DOHH2 (cell line): ENCODE results near the gene DLX5.

Experiments
- H3F3A ChIP-seq: fragments of 200-600 bp; sonication (generic), shearing (Covaris generic); 2 replicates; pipeline ENCODE4 v1.6.0; 2016; ENCODE audit warnings: antibody characterized with exemption, mild to moderate bottlenecking; ENCODE audit not compliant: control insufficient read depth, insufficient read depth
- H3K27ac ChIP-seq: fragments of 200-600 bp; sonication (generic); 2 replicates; pipeline ENCODE4 v1.5.1; 2014; ENCODE audit warnings: low read depth, mild to moderate bottlenecking, low read length, moderate library complexity
- H3K27me3 ChIP-seq: fragments of 200-600 bp; sonication (generic); 2 replicates; pipeline ENCODE4 v1.6.1; 2014; ENCODE audit warnings: mild to moderate bottlenecking, low read length, mixed read lengths; ENCODE audit not compliant: control insufficient read depth
- H3K36me3 ChIP-seq: fragments of 200-600 bp; sonication (generic); 2 replicates; pipeline ENCODE4 v1.6.1; 2014; ENCODE audit warnings: mild to moderate bottlenecking, low read length, moderate library complexity, mixed read lengths; ENCODE audit not compliant: control insufficient read depth
- H3K4me1 ChIP-seq: fragments of 200-600 bp; sonication (generic); 2 replicates; pipeline ENCODE4 v1.6.1; 2014; ENCODE audit warnings: mild to moderate bottlenecking, low read length, mixed read lengths; ENCODE audit not compliant: control insufficient read depth
- H3K4me2 ChIP-seq: fragments of 200-600 bp; sonication (generic); 2 replicates; pipeline ENCODE4 v1.6.0; 2014; ENCODE audit warnings: mild to moderate bottlenecking, low read length, moderate library complexity
- H3K4me3 ChIP-seq: fragments of 200-600 bp; sonication (generic); 2 replicates; pipeline ENCODE4 v1.5.1; 2014; ENCODE audit warnings: mild to moderate bottlenecking, low read length, mixed read lengths
- H3K79me2 ChIP-seq: fragments of 200-600 bp; sonication (generic); 2 replicates; pipeline ENCODE4 v1.6.1; 2014; ENCODE audit warnings: mild to moderate bottlenecking, low read length, mixed read lengths; ENCODE audit not compliant: control insufficient read depth
- H3K9me2 ChIP-seq: fragments of 200-600 bp; sonication (generic); replicated peaks from 2 replicates; pipeline ENCODE4 v1.6.1; 2014; ENCODE audit warnings: mild to moderate bottlenecking, low read length, mixed read lengths; ENCODE audit not compliant: control insufficient read depth
- H3K9me3 ChIP-seq: fragments of 200-600 bp; sonication (generic); 2 replicates; pipeline ENCODE4 v1.6.1; 2014; ENCODE audit warnings: antibody characterized with exemption, low read length, mixed read lengths; ENCODE audit not compliant: control insufficient read depth, insufficient read depth
- H4K20me1 ChIP-seq: fragments of 200-600 bp; sonication (generic); 2 replicates; pipeline ENCODE4 v1.6.0; 2014; ENCODE audit warnings: low read depth, mild to moderate bottlenecking, antibody characterized with exemption, low read length, moderate library complexity; ENCODE audit not compliant: control insufficient read depth, insufficient read depth
- EZH2phosphoT487 ChIP-seq: fragments of 200-600 bp; sonication (generic); IDR thresholded peaks from 2 replicates; pipeline ENCODE4 v1.6.1; 2017; ENCODE audit warnings: borderline replicate concordance, mild to moderate bottlenecking, antibody characterized with exemption, low read length, moderate library complexity, mixed read lengths
- TF ChIP-seq, protein P1 (sequence below): fragments of 200-600 bp; sonication (generic); IDR thresholded peaks from one replicate; pipeline ENCODE4 v1.5.1; 2014; ENCODE audit warnings: antibody characterized with exemption, mild to moderate bottlenecking, low read depth, low read length; ENCODE audit not compliant: poor library complexity, severe bottlenecking

Gene DLX5

DNA sequence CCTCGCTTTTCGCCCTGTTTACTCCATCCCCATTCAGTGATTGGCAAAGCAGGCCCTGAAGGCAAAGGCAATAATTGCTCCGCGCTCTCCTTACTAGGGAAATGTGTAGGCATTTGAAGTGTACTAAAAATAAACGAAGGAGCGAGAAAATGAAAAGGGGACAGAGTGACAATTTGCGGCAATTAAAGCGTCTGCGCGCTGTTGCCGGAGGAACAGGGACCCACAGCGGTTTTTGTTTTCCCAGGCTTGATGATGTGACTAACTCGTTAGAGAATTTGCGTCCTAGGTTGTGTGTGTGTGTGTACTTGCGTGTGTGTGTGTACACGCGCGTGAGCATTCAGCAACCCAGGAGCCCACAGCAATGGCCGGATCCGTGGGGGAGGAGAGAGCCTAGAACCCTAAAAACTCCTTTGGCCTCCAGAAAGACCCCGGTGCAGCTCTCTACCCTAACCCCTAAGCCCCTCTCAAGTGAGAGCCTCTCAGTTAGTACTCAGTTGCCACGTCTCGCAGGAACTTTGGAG, 27.1 kb downstream of the DLX5 start:
- Histone ChIP-seq H3K27ac (no peak overlapping the region), H3K4me2 (no peak overlapping the region), H4K20me1 (no peaks in the 10 kb centered on the region), H3K4me3 (no peak overlapping the region), H3K36me3 (no peaks in the 10 kb centered on the region), H3K9me2 (no peaks in the 10 kb centered on the region), H3K4me1 (no peaks in the 10 kb centered on the region), H3F3A (no peaks in the 10 kb centered on the region), H3K9me3 (no peaks in the 10 kb centered on the region), H3K79me2 (no peaks in the 10 kb centered on the region), H3K27me3 (peaks cover 8% of the 10 kb centered on the region)
- TF ChIP-seq EZH2phosphoT487, result no peak
- TF ChIP-seq, protein P1, sequence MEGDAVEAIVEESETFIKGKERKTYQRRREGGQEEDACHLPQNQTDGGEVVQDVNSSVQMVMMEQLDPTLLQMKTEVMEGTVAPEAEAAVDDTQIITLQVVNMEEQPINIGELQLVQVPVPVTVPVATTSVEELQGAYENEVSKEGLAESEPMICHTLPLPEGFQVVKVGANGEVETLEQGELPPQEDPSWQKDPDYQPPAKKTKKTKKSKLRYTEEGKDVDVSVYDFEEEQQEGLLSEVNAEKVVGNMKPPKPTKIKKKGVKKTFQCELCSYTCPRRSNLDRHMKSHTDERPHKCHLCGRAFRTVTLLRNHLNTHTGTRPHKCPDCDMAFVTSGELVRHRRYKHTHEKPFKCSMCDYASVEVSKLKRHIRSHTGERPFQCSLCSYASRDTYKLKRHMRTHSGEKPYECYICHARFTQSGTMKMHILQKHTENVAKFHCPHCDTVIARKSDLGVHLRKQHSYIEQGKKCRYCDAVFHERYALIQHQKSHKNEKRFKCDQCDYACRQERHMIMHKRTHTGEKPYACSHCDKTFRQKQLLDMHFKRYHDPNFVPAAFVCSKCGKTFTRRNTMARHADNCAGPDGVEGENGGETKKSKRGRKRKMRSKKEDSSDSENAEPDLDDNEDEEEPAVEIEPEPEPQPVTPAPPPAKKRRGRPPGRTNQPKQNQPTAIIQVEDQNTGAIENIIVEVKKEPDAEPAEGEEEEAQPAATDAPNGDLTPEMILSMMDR, result no peak

DNA sequence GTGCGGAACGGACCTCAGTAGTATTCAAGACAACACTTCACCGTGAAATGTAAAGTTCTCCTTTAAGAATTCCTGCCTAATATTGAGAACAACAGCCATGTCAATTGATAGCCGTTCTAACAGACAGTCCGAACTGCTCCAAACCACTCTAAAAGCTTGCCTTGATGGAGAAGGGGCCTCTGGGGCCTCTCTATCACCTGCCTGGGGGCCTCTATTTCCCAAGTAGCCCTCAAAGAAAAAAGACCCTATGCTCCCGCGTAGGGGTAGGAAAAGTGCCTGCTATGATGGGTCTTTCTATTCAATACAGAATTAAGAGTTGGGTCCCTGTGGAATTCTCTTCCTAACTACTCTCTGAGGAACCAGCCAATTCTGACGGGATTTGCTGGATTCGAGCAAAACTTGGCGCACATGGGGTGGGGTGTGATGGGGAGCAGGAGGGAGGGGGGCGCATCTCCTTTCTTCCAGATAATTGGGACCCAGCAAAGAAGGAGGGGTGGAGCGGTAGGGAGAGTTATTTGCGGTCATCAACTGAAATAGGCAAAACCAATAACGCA, 27.6 kb downstream of the DLX5 start:
- Histone ChIP-seq H3K9me3 (no peaks in the 10 kb centered on the region), H3K4me1 (no peaks in the 10 kb centered on the region), H3K27ac (no peak overlapping the region), H3K27me3 (peaks cover 8% of the 10 kb centered on the region), H3K4me2 (no peak overlapping the region), H3K36me3 (no peaks in the 10 kb centered on the region), H3K9me2 (no peaks in the 10 kb centered on the region), H3K79me2 (no peaks in the 10 kb centered on the region), H4K20me1 (no peaks in the 10 kb centered on the region), H3F3A (no peaks in the 10 kb centered on the region), H3K4me3 (no peak overlapping the region)
- TF ChIP-seq, protein P1, result no peak
- TF ChIP-seq EZH2phosphoT487, result no peak

DNA sequence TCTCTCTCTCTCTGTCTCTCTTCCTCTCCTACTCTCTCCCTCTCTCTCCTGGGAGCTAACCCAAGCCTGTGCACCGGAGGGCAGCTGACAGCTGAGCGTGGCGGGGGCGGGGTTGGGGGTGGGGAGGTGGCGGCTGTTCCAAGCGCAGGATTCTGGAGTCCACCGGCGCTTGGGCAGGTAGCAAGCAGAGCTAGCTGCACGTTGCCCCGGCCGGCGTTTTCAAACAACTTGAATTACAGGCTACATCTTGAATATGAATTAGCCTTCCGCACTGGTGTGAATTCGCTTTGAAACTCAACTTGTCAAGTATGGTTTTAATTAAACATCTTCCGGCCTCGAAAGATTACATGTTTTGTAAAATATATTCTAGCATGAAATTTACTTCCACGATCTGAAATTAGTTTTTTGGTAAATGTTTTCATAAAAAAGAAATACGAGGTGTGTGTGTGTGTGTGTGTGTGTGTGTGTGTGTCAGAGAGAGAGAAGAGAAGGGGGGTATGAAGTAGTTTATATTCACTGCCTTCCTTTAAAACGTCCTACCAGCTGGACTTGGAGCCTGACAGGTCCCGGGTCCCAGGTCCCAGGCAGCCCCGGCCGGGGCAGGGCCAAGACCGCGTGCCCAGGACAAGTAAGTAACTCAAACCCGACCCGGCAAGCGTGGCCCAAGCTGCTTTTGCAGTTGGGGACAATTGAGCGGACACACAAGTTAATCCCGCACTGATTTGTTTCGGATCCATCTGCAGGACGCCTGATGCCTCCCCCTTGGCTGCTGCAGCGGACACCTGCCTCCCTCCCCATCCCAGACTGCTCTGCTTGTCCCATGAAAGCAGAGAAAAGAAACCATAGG, 28.3 kb downstream of the DLX5 start:
- H3K4me1 ChIP-seq, result no peaks in the 10 kb centered on the region
- H3K9me2 ChIP-seq, result no peaks in the 10 kb centered on the region
- no peak overlapping the region for H3K4me2 ChIP-seq
- TF ChIP-seq EZH2phosphoT487, result no peak
- TF ChIP-seq, protein P1, result no peak
- H3K27me3 ChIP-seq, result peaks cover 8% of the 10 kb centered on the region
- H3K9me3 ChIP-seq, result no peaks in the 10 kb centered on the region
- no peak overlapping the region for H3K27ac ChIP-seq
- H3K36me3 ChIP-seq, result no peaks in the 10 kb centered on the region
- H3F3A ChIP-seq, result no peaks in the 10 kb centered on the region
- H4K20me1 ChIP-seq, result no peaks in the 10 kb centered on the region
- no peak overlapping the region for H3K4me3 ChIP-seq
- no peaks in the 10 kb centered on the region for H3K79me2 ChIP-seq
